SK-N-MC (cell line): Measurements from ENCODE around the gene SLC35A3.

Experiments used
- EZH2 ChIP-seq: fragments of 200-600 bp; sonication (generic); IDR thresholded peaks from one replicate; pipeline ENCODE4 v1.6.1; 2017; ENCODE audit warnings: antibody characterized with exemption
- FOXP2 ChIP-seq: optimal IDR thresholded peaks from 2 replicates; pipeline ENCODE3; 2011; ENCODE audit warnings: mild to moderate bottlenecking, moderate library complexity; ENCODE audit not compliant: insufficient read depth; ENCODE audit errors: extremely low read length, control extremely low read depth
- POLR2AphosphoS5 ChIP-seq: IDR thresholded peaks from 2 replicates; pipeline ENCODE4 v1.6.1; 2012; ENCODE audit warnings: mild to moderate bottlenecking, low read depth, low read length, borderline replicate concordance

DNA sequence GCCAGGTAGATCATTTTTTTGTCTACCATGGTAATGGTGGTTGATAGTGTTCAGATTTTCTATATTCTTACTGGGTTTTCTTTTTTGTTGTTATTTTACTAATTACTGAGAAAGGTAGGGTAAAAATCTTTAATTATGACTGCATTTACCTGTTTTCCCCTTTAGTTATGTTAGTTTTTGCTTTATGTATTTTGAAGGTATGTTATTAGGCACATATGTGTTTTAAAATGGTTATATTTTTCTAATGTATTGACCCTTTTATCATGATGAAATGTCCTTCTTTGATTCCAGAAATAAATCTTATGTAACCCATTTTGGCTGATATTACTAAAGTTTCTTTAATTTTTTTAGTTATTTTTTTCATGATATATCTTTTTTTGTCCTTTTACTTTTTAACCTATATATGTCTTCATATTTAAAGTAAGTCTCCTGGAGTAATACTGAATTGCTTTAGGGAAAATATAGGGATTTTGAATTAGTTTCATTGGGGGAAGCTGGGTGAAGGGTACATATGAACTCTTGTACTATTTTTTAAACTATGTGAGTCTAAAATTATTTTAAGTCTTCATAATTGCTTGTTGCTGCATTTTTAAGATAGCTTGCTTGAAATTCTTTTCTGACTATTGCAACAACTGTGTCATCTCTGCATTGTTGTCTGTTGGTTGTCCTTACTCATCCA is 22.4 kb downstream of the SLC35A3 start:
- TF ChIP-seq POLR2AphosphoS5, result no peak
- no peak for TF ChIP-seq EZH2
- TF ChIP-seq FOXP2, result no peak
